HG02763 (cell line): ENCODE data around the gene DCLK2.
"Not testable (repeated sequence)": the region's sequence is repeated elsewhere in the genome, so short reads cannot be mapped to it uniquely, and the experiment has no call there.

Experiments
- ATAC-seq: cut with Tn5 transposase; IDR thresholded peaks from one replicate; pipeline ENCODE4 v1.9.1; 2021; ENCODE audit warnings: mild to moderate bottlenecking, moderate library complexity; ENCODE audit not compliant: unreplicated experiment

The DCLK2 gene

GRCh38 chr4:150197256-150197655 is 119.0 kb downstream of the DCLK2 start:
- not testable (repeated sequence) for ATAC-seq

GRCh38 chr4:150199056-150199455 is 120.8 kb downstream of the DCLK2 start:
- no peak for ATAC-seq

GRCh38 chr4:150205016-150205415 is 126.8 kb downstream of the DCLK2 start:
- ATAC-seq: no peak

- ATAC-seq: no peak
Measured at GRCh38 chr4:150206265-150206664, 128.0 kb downstream of the DCLK2 start.

GRCh38 chr4:150206954-150207353 is 128.7 kb downstream of the DCLK2 start:
- no peak for ATAC-seq

GRCh38 chr4:150207871-150208270 is 129.6 kb downstream of the DCLK2 start:
- no peak for ATAC-seq

GRCh38 chr4:150209140-150209829 is 131.0 kb downstream of the DCLK2 start:
- no peak for ATAC-seq

- ATAC-seq: no peak
Measured at GRCh38 chr4:150211016-150211415, 132.8 kb downstream of the DCLK2 start.

- no peak for ATAC-seq
Measured at GRCh38 chr4:150211799-150212445, 133.7 kb downstream of the DCLK2 start.

- ATAC-seq: no peak
Measured at GRCh38 chr4:150212485-150212884, 134.2 kb downstream of the DCLK2 start.

GRCh38 chr4:150212927-150213326 is 134.7 kb downstream of the DCLK2 start:
- ATAC-seq: no peak

- no peak for ATAC-seq
Measured at GRCh38 chr4:150215601-150216000, 137.4 kb downstream of the DCLK2 start.

GRCh38 chr4:150216726-150217125 is 138.5 kb downstream of the DCLK2 start:
- no peak for ATAC-seq

GRCh38 chr4:150217192-150217591 is 138.9 kb downstream of the DCLK2 start:
- ATAC-seq: no peak

- no peak for ATAC-seq
Measured at GRCh38 chr4:150217808-150218207, 139.6 kb downstream of the DCLK2 start.

GRCh38 chr4:150218447-150218846 is 140.2 kb downstream of the DCLK2 start:
- no peak for ATAC-seq

- ATAC-seq: no peak
Measured at GRCh38 chr4:150219841-150220240, 141.6 kb downstream of the DCLK2 start.

GRCh38 chr4:150224896-150225591 is 146.8 kb downstream of the DCLK2 start:
- ATAC-seq: no peak

- no peak for ATAC-seq
Measured at GRCh38 chr4:150229520-150229919, 151.3 kb downstream of the DCLK2 start.

GRCh38 chr4:150230561-150230960 is 152.3 kb downstream of the DCLK2 start:
- no peak for ATAC-seq

- no peak for ATAC-seq
Measured at GRCh38 chr4:150231107-150231770, 153.0 kb downstream of the DCLK2 start.
